Subcutaneous adipose tissue (tissue), 4 donors: Measurements from ENCODE around the gene LSP1. TPM values are rescaled to one million over a fixed set of nuclear protein-coding genes. Genes with fewer than 3 reads are reported as not detected.

Source experiments
- CTCF ChIP-seq: fragments of 450-650 bp; IDR thresholded peaks from one replicate; pipeline ENCODE4 v1.5.1; 2016; ENCODE audit warnings: low read depth, mild to moderate bottlenecking, control low read depth, antibody characterized with exemption, moderate library complexity
- total RNA-seq, 4 donors: library from RNA; depleted of rRNA; stranded (reverse); fragments of >200 nt; gene quantifications; one replicate each; pipeline ENCODE4 v1.1.0, GENCODE V29; 2016

The LSP1 gene
- total RNA-seq, 4 donors from 2014 or later = 15.8 to 196 (median 73.4) TPM

GRCh38 chr11:1821562-1821961 lies 31.3 kb upstream of the LSP1 start:
- no peak for TF ChIP-seq CTCF

GRCh38 chr11:1822648-1823375 lies 30.1 kb upstream of the LSP1 start:
- TF ChIP-seq CTCF = no peak

GRCh38 chr11:1823376-1824220 lies 29.3 kb upstream of the LSP1 start:
- no peak for TF ChIP-seq CTCF

GRCh38 chr11:1824221-1825038 lies 28.5 kb upstream of the LSP1 start:
- TF ChIP-seq CTCF = no peak

- TF ChIP-seq CTCF = no peak
Measured at GRCh38 chr11:1825039-1825740, 27.7 kb upstream of the LSP1 start.

- no peak for TF ChIP-seq CTCF
Measured at GRCh38 chr11:1825785-1826451, 27.0 kb upstream of the LSP1 start.
